OCI-LY7 (cell line): Measurements from ENCODE around the gene AMOTL2. TPM values are rescaled to one million over a fixed set of nuclear protein-coding genes. Genes with fewer than 3 reads are reported as not detected.

Source experiments
- BruUV-seq: library from RNA; stranded (reverse); fragments of 400-500 nt; replicated peaks from 2 replicates; lab custom pipeline; 2021; lab: Mats Ljungman, UMichigan
- CTCF ChIA-PET: fragments of 300-600 bp; sonication (Branson Sonifier 250); formaldehyde crosslinking; loops from one replicate; lab custom pipeline; 2022; ENCODE audit warnings: antibody characterized with exemption; ENCODE audit not compliant: unreplicated experiment; lab: Charles Lee
- POLR2A ChIA-PET: fragments of 300-600 bp; sonication (Branson Sonifier 250); formaldehyde crosslinking; loops from one replicate; lab custom pipeline; 2022; ENCODE audit warnings: antibody characterized with exemption; lab: Charles Lee
- DNase-seq: peaks from one replicate; pipeline ENCODE4 v3.0.0-alpha.2; 2015; ENCODE audit warnings: low spot score
- H2AFZ ChIP-seq: fragments of 200-600 bp; sonication (generic), shearing (Covaris generic); 2 replicates; pipeline ENCODE4 v1.6.1; 2014; ENCODE audit warnings: mild to moderate bottlenecking, antibody characterized with exemption, low read length, moderate library complexity
- H3K27ac ChIP-seq: fragments of 200-600 bp; sonication (generic); 2 replicates; pipeline ENCODE4 v1.5.1; 2014; ENCODE audit warnings: mixed run types, low read depth, mild to moderate bottlenecking, moderate library complexity, low read length, inconsistent platforms; ENCODE audit not compliant: poor library complexity, severe bottlenecking
- H3K36me3 ChIP-seq: fragments of 200-600 bp; sonication (generic); 2 replicates; pipeline ENCODE4 v1.6.1; 2014; ENCODE audit warnings: mild to moderate bottlenecking, antibody characterized with exemption, low read length, moderate library complexity, mixed read lengths; ENCODE audit not compliant: insufficient read depth
- H3K4me1 ChIP-seq: fragments of 200-600 bp; sonication (generic); 2 replicates; pipeline ENCODE4 v1.5.1; 2014; ENCODE audit warnings: mild to moderate bottlenecking, low read length; ENCODE audit not compliant: insufficient read depth, poor library complexity, severe bottlenecking
- H3K4me2 ChIP-seq: fragments of 200-600 bp; sonication (generic); 2 replicates; pipeline ENCODE4 v1.6.1; 2014; ENCODE audit warnings: mild to moderate bottlenecking, low read length
- H3K4me3 ChIP-seq: fragments of 200-600 bp; sonication (generic); 2 replicates; pipeline ENCODE4 v1.5.1; 2014; ENCODE audit warnings: mild to moderate bottlenecking, low read depth, low read length; ENCODE audit not compliant: poor library complexity, severe bottlenecking
- H3K79me2 ChIP-seq: fragments of 200-600 bp; sonication (generic); 2 replicates; pipeline ENCODE4 v1.6.1; 2016; ENCODE audit warnings: low read depth, mild to moderate bottlenecking, low read length, moderate library complexity, mixed read lengths; ENCODE audit not compliant: insufficient read depth
- H3K9me2 ChIP-seq: fragments of 200-600 bp; sonication (generic); 2 replicates; pipeline ENCODE4 v1.6.1; 2016; ENCODE audit warnings: mild to moderate bottlenecking, low read length, mixed read lengths; ENCODE audit not compliant: insufficient read depth
- H3K9me3 ChIP-seq: fragments of 200-600 bp; sonication (generic); 2 replicates; pipeline ENCODE4 v1.6.1; 2014; ENCODE audit warnings: mild to moderate bottlenecking, mixed run types, low read length, mixed read lengths
- H4K20me1 ChIP-seq: fragments of 200-600 bp; sonication (generic); 2 replicates; pipeline ENCODE4 v1.6.1; 2014; ENCODE audit warnings: mild to moderate bottlenecking, antibody characterized with exemption, low read length, moderate library complexity, mixed read lengths; ENCODE audit not compliant: insufficient read depth
- EZH2phosphoT487 ChIP-seq: fragments of 200-600 bp; sonication (generic); IDR thresholded peaks from 2 replicates; pipeline ENCODE4 v1.6.1; 2018; ENCODE audit warnings: low read depth, borderline replicate concordance, mild to moderate bottlenecking, mixed run types, antibody characterized with exemption, low read length, moderate library complexity, mixed read lengths
- intact Hi-C: fragments of 100-400 bp; cut with micrococcal nuclease; formaldehyde crosslinking; loops from one replicate; pipeline ENCODE4 v1.10.0; 2022; ENCODE audit not compliant: unreplicated experiment
- total RNA-seq, 2 experiments: library from RNA; depleted of rRNA in 1 of 2; stranded (reverse); fragments of >200 nt in 1 of 2; shearing (Covaris generic) in 1 of 2; gene quantifications; 2 replicates each; pipeline ENCODE4 v1.2.3, GENCODE V29; 2014 to 2022
- TF ChIP-seq, protein P1 (sequence below): fragments of 200-600 bp; sonication (generic); conservative IDR thresholded peaks from 2 replicates; pipeline ENCODE4 v1.5.1; 2014; ENCODE audit warnings: mild to moderate bottlenecking, antibody characterized with exemption, low read length, moderate library complexity, mixed read lengths

AMOTL2 gene
- total RNA-seq, 2 experiments from 2014 or later: not detected

- Histone ChIP-seq H4K20me1 (no peaks in the 10 kb centered on the region), H3K9me3 (no peaks in the 10 kb centered on the region), H3K79me2 (no peaks in the 10 kb centered on the region), H3K4me2 (no peak overlapping the region), H3K36me3 (no peaks in the 10 kb centered on the region), H3K4me1 (peaks cover 9% of the 10 kb centered on the region), H3K9me2 (no peaks in the 10 kb centered on the region), H2AFZ (no peak overlapping the region), H3K4me3 (no peak overlapping the region), H3K27ac (no peak overlapping the region)
- DNase-seq: no peak
- CTCF ChIA-PET: no interaction called here
- POLR2A ChIA-PET: no interaction called here
- no peak for TF ChIP-seq EZH2phosphoT487
- TF ChIP-seq, protein P1, sequence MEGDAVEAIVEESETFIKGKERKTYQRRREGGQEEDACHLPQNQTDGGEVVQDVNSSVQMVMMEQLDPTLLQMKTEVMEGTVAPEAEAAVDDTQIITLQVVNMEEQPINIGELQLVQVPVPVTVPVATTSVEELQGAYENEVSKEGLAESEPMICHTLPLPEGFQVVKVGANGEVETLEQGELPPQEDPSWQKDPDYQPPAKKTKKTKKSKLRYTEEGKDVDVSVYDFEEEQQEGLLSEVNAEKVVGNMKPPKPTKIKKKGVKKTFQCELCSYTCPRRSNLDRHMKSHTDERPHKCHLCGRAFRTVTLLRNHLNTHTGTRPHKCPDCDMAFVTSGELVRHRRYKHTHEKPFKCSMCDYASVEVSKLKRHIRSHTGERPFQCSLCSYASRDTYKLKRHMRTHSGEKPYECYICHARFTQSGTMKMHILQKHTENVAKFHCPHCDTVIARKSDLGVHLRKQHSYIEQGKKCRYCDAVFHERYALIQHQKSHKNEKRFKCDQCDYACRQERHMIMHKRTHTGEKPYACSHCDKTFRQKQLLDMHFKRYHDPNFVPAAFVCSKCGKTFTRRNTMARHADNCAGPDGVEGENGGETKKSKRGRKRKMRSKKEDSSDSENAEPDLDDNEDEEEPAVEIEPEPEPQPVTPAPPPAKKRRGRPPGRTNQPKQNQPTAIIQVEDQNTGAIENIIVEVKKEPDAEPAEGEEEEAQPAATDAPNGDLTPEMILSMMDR: no peak
- intact Hi-C loops: no loop called here
- BruUV-seq: no TSS peak
Observed at GRCh38 chr3:134384963-134385362, 10.7 kb upstream of the AMOTL2 start.

- Histone ChIP-seq H3K27ac (no peak overlapping the region), H3K4me2 (no peak overlapping the region), H3K4me3 (no peak overlapping the region), H4K20me1 (no peaks in the 10 kb centered on the region), H3K9me2 (no peaks in the 10 kb centered on the region), H2AFZ (no peak overlapping the region), H3K36me3 (no peaks in the 10 kb centered on the region), H3K79me2 (no peaks in the 10 kb centered on the region), H3K9me3 (no peaks in the 10 kb centered on the region), H3K4me1 (peaks cover 11% of the 10 kb centered on the region)
- DNase-seq: no peak
- POLR2A ChIA-PET: no interaction called here
- BruUV-seq: no TSS peak
- CTCF ChIA-PET: interaction anchor here (1.1 kb wide), 1 partner anchor 17 kb away, joined by 3 read pairs; no protein-coding TSS in a partner anchor
- intact Hi-C loops: no loop called here
- TF ChIP-seq, protein P1: no peak
- TF ChIP-seq EZH2phosphoT487: no peak
Observed at GRCh38 chr3:134381831-134382442, 7.7 kb upstream of the AMOTL2 start.

- intact Hi-C loops: no loop called here
- peak overlapping the region; percentile 8; the same call in 1 of the 2 replicates for H3K4me2 ChIP-seq
- peak overlapping the region; percentile 74; the same call in 1 of the 2 replicates for H2AFZ ChIP-seq
- BruUV-seq: no TSS peak
- H4K20me1 ChIP-seq: no peaks in the 10 kb centered on the region
- no peak overlapping the region for H3K27ac ChIP-seq
- no peaks in the 10 kb centered on the region for H3K9me3 ChIP-seq
- no peak overlapping the region for H3K4me3 ChIP-seq
- DNase-seq: no peak
- ChIA-PET POLR2A (interaction anchor here (0.5 kb wide), 1 partner anchor 88 kb away, joined by 3 read pairs; no protein-coding TSS in a partner anchor), CTCF (interaction anchor here (0.6 kb wide), 1 partner anchor 39 kb away, joined by 3 read pairs; no protein-coding TSS in a partner anchor)
- H3K9me2 ChIP-seq: no peaks in the 10 kb centered on the region
- H3K36me3 ChIP-seq: no peaks in the 10 kb centered on the region
- TF ChIP-seq, protein P1: no peak
- TF ChIP-seq EZH2phosphoT487: no peak
- H3K4me1 ChIP-seq: peaks cover 11% of the 10 kb centered on the region
- no peaks in the 10 kb centered on the region for H3K79me2 ChIP-seq
Observed at GRCh38 chr3:134381076-134381475, 6.8 kb upstream of the AMOTL2 start.
